ENCODE measurements around the gene SCNN1B. TPM values are rescaled to one million over a fixed set of nuclear protein-coding genes. Genes with fewer than 3 reads are reported as not detected.

SCNN1B gene
- total and polyA plus RNA-seq, 12 donors: 0.11 to 0.38 (median 0.22) TPM; not detected in 4

- Histone ChIP-seq H3K36me3 (no peaks in the 10 kb centered on the region), H3K27ac (no peak overlapping the region), H3K4me3 (no peak overlapping the region), H3K27me3 (peaks cover 0 to 30% (median 10%) of the 10 kb centered on the region in 7 donors), H3K9me3 (no peaks in the 10 kb centered on the region), H3K4me1 (no peaks in the 10 kb centered on the region)
- intact Hi-C loops (cut with DNase I): no loop called here
- DNase-seq: no peak
- no peak for TF ChIP-seq CTCF (IDR thresholded peaks at IDR 0.05)
- WGBS, 2 donors: 77 to 80% methylated on average over 9 of the region's 9 CpGs
- ATAC-seq: no peak
Measured at GRCh38 chr16:23371368-23371767, 69.3 kb downstream of the SCNN1B start.

GRCh38 chr16:23373436-23374219, 71.5 kb downstream of the SCNN1B start:
- H3K27ac ChIP-seq: no peak overlapping the region
- no peak for ATAC-seq
- no peaks in the 10 kb centered on the region for H3K9me3 ChIP-seq
- TF ChIP-seq CTCF (IDR thresholded peaks at IDR 0.05): no peak
- intact Hi-C loops (cut with DNase I): no loop called here
- WGBS, 2 donors: 80 to 84% methylated on average over 13 of the region's 13 CpGs
- H3K27me3 ChIP-seq: peaks cover 0 to 33% (median 10%) of the 10 kb centered on the region in 7 donors
- H3K4me1 ChIP-seq: no peaks in the 10 kb centered on the region
- no peak for DNase-seq
- no peaks in the 10 kb centered on the region for H3K36me3 ChIP-seq
- H3K4me3 ChIP-seq: no peak overlapping the region

DNA sequence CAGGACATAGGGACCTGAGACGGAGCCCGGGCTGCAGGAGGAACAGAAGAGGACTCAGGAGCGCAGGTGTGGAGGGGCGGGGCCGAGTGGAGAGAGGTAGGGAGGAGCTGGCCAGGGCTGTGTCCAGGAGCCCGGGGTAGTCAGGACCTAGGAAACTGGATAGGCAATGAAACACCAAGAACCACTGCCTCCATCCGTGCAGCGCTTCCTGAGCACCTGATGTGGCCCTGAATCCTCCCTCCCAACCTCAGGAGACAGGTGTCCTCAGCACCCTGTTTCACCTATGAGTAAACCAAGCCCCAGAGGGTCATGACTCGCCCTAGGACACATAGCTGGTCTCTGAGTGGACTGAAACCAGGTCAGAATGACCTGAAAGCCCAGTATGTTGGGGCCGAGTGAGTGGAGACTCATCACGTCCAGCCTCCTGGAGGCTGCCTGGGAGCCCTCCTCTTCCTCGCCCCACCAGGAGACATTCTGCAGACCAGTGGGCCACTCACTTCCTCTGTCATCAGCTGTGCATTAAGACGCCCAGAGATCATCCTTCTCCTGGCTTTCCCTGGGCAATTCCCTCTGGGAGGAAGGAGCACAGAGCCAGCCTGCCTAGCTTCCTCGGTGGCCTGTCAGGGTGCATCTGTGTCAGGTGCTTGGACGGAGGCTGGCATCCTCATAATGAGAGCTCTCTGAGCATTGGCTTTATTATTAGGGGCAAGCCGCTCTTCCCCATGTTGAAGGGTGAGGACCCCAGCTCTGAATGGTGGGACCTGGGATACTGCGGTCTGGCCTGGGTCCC, 72.8 kb downstream of the SCNN1B start:
- Histone ChIP-seq H3K36me3 (no peaks in the 10 kb centered on the region), H3K4me1 (no peaks in the 10 kb centered on the region), H3K9me3 (no peaks in the 10 kb centered on the region), H3K27ac (no peak overlapping the region), H3K4me3 (no peak overlapping the region), H3K27me3 (peaks cover 0 to 33% (median 10%) of the 10 kb centered on the region in 7 donors)
- 72 to 76% methylated on average over 17 of the region's 17 CpGs for WGBS, 2 donors
- no peak for TF ChIP-seq CTCF (IDR thresholded peaks at IDR 0.05)
- no peak for DNase-seq
- no peak for ATAC-seq
- intact Hi-C loops (cut with DNase I): no loop called here

- Histone ChIP-seq H3K27ac (no peak overlapping the region), H3K4me3 (no peak overlapping the region), H3K4me1 (no peaks in the 10 kb centered on the region), H3K9me3 (no peaks in the 10 kb centered on the region), H3K27me3 (peaks cover 0 to 27% (median 10%) of the 10 kb centered on the region in 7 donors), H3K36me3 (no peaks in the 10 kb centered on the region)
- intact Hi-C loops (cut with DNase I): no loop called here
- DNase-seq (no peak), ATAC-seq (no peak)
- WGBS, 2 donors: 83 to 88% methylated on average over 7 of the region's 7 CpGs
- no peak for TF ChIP-seq CTCF (IDR thresholded peaks at IDR 0.05)
Measured at GRCh38 chr16:23375643-23376042, 73.5 kb downstream of the SCNN1B start.

Data from heart right ventricle (tissue), 16 donors.